HepG2 (cell line): ENCODE data around the gene SMYD5. TPM values are rescaled to one million over a fixed set of nuclear protein-coding genes. Genes with fewer than 3 reads are reported as not detected.

Experiments used
- DR1 ChIP-seq: sonication (generic); formaldehyde crosslinking; IDR thresholded peaks from 2 replicates; pipeline ENCODE4 v1.8.0; 2021; ENCODE audit warnings: mild to moderate bottlenecking, missing genetic modification reagents, inconsistent platforms
- FIP1L1 ChIP-seq: fragments of 200-400 bp; formaldehyde crosslinking; IDR thresholded peaks from 2 replicates; pipeline ENCODE4 v1.6.1; 2018; ENCODE audit warnings: low read depth, mild to moderate bottlenecking, low read length, moderate library complexity, borderline replicate concordance; ENCODE audit not compliant: insufficient read depth
- HMG20B ChIP-seq: conservative IDR thresholded peaks from 2 replicates; pipeline ENCODE4 v1.6.1; 2016; ENCODE audit warnings: missing genetic modification reagents, missing compliant biosample characterization
- KAT7 ChIP-seq: IDR thresholded peaks from 2 replicates; pipeline ENCODE4 v1.6.1; 2018; ENCODE audit warnings: borderline replicate concordance, missing compliant biosample characterization
- KDM1A ChIP-seq: IDR thresholded peaks from 2 replicates; pipeline ENCODE4 v1.6.1; 2016; ENCODE audit warnings: missing compliant biosample characterization
- KIAA2018 ChIP-seq: sonication (generic); formaldehyde crosslinking; IDR thresholded peaks from 2 replicates; pipeline ENCODE4 v1.5.0; 2020; ENCODE audit warnings: mild to moderate bottlenecking, missing genetic modification reagents, borderline replicate concordance
- RBAK ChIP-seq: sonication (generic); formaldehyde crosslinking; IDR thresholded peaks from 2 replicates; pipeline ENCODE4 v1.5.1; 2020; ENCODE audit warnings: mild to moderate bottlenecking, missing genetic modification reagents
- RNF2 ChIP-seq: fragments of 450-650 bp; conservative IDR thresholded peaks from 2 replicates; pipeline ENCODE4 v1.6.1; 2016; ENCODE audit warnings: low read depth
- SIN3B ChIP-seq: fragments of 150-350 bp; IDR thresholded peaks from 2 replicates; pipeline ENCODE4 v1.6.1; 2014; ENCODE audit warnings: low read length
- SP140L ChIP-seq: sonication (generic); formaldehyde crosslinking; IDR thresholded peaks from 2 replicates; pipeline ENCODE4 v1.4.0; 2020; ENCODE audit warnings: missing genetic modification reagents, borderline replicate concordance
- SRY ChIP-seq: sonication (generic); formaldehyde crosslinking; IDR thresholded peaks from 2 replicates; pipeline ENCODE4 v1.8.0; 2022; ENCODE audit warnings: mild to moderate bottlenecking, missing genetic modification reagents
- ZBTB26 ChIP-seq: IDR thresholded peaks from 2 replicates; pipeline ENCODE4 v1.6.1; 2016; ENCODE audit warnings: missing compliant biosample characterization, missing genetic modification reagents, borderline replicate concordance
- ZBTB34 ChIP-seq: sonication (generic); formaldehyde crosslinking; IDR thresholded peaks from 2 replicates; pipeline ENCODE4 v1.8.0; 2022; ENCODE audit warnings: mild to moderate bottlenecking, missing genetic modification reagents
- ZMAT5 ChIP-seq: sonication (generic); formaldehyde crosslinking; IDR thresholded peaks from 2 replicates; pipeline ENCODE4 v1.5.0; 2020; ENCODE audit warnings: mild to moderate bottlenecking, low read depth, missing genetic modification reagents, borderline replicate concordance
- ZNF17 ChIP-seq: sonication (generic); formaldehyde crosslinking; IDR thresholded peaks from 2 replicates; pipeline ENCODE4 v1.5.0; 2020; ENCODE audit warnings: mild to moderate bottlenecking, missing genetic modification reagents
- ZNF207 ChIP-seq: fragments of 450-650 bp; IDR thresholded peaks from 2 replicates; pipeline ENCODE4 v1.6.1; 2016; ENCODE audit warnings: antibody characterized with exemption, borderline replicate concordance
- ZNF296 ChIP-seq: sonication (generic); formaldehyde crosslinking; conservative IDR thresholded peaks from 2 replicates; pipeline ENCODE4 v1.5.0; 2020; ENCODE audit warnings: mild to moderate bottlenecking, missing genetic modification reagents
- polyA plus RNA-seq, 8 experiments: library from polyadenylated mRNA; depleted of rRNA in 3 of 8; stranded (reverse) in 7 of 8; unstranded in 1 of 8; fragments of >200 nt; fragmentation: Illumina TruSeq in 4 of 8; extraction: Trizol in 4 of 8; gene quantifications; 2 replicates each; pipeline versions ENCODE4 v1.2.1 to v1.2.3, GENCODE V29; 2011 to 2016; ENCODE audit warnings: low read depth in 4 of 8, missing spikeins in 1 of 8, mixed read lengths in 1 of 8; ENCODE audit not compliant: insufficient read depth in 1 of 8
- total RNA-seq, 5 experiments: library from RNA; depleted of rRNA; stranded (reverse); fragments of >200 nt; fragmentation: Illumina TruSeq; extraction: Trizol; gene quantifications; 2 replicates each; pipeline ENCODE4 v1.2.3, GENCODE V29; 2016; ENCODE audit warnings: low read depth in 1 of 5

Gene SMYD5
- total and polyA plus RNA-seq, 2 of the 13 experiments (the other 11 are each of a cell fraction or from before 2014, with no cell fraction given), result 55.8 to 70.4 TPM

GRCh38 chr2:73176881-73177644, 37.0 kb upstream of the SMYD5 start (continued):
- TF ChIP-seq FIP1L1, result no peak
- TF ChIP-seq ZMAT5, result no peak
- TF ChIP-seq ZNF207, result no peak
- no peak for TF ChIP-seq ZNF17 (CRISPR knock-in tag)
- TF ChIP-seq ZBTB34, result no peak
- TF ChIP-seq RNF2, result peak; percentile 85
- no peak for TF ChIP-seq SIN3B
- peak; percentile 48; the same call in 1 of the 2 replicates for TF ChIP-seq DR1 (CRISPR knock-in tag)
- TF ChIP-seq KDM1A (CRISPR knock-in tag), result no peak
- TF ChIP-seq HMG20B, result 0 out of 2 replicates have a peak, but pooled peaks have one; percentile 18
- no peak for TF ChIP-seq KIAA2018 (CRISPR knock-in tag)
- no peak for TF ChIP-seq ZNF296
- TF ChIP-seq SP140L (CRISPR knock-in tag), result no peak
- peak; percentile 14; the same call in 1 of the 2 replicates for TF ChIP-seq ZBTB26 (CRISPR knock-in tag)
- TF ChIP-seq KAT7, result peak; percentile 80; the same call in 1 of the 2 replicates
- TF ChIP-seq RBAK (CRISPR knock-in tag), result no peak
- no peak for TF ChIP-seq SRY (CRISPR knock-in tag)
